CD4-positive, alpha-beta T cell treated with Interleukin-15 for 1 hour (primary cell): ENCODE data around the gene SNRPD3.

ENCODE experiments used
- DNase-seq: peaks from one replicate; pipeline ENCODE4 v3.0.0-alpha.2; 2020

SNRPD3 gene

DNA sequence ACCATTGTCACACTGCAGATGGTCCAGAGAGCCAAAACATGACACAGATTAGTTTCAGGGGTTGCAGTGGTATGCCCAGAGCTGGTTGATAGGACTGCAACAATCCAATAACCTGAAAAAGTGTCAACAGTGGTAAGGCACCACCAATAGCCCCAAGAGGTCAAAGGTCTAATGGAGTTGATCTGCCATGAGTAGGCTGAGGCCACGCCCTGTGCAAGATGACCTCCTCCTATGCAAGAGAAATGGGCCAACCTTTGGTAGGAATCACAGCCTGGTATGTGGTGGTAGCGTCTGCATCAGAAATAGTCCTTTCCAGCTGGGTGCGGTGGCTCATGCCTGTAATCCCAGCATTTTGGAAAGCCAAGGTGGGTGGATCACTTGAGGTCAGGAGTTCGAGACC lies 20.5 kb upstream of the SNRPD3 start:
- no peak for DNase-seq

DNA sequence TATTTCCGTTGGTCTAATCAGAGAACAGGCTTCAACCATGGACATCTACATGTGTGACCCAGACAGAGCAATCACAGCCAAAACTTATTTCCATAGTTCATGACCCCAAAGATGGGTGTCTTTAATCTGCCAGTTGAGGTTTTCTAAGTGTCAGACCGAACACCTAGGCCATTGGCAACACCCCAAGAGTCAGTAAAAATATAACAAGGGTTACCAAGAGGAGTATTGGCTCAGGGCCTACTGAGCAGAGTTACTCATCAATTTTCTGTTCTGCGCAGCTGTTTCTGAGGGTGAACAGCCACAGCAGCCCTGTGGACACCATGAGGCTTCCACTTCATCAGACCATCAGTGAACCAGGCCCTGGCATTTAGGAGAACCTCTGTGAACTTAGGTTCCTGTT lies 19.7 kb upstream of the SNRPD3 start:
- DNase-seq: no peak

DNA sequence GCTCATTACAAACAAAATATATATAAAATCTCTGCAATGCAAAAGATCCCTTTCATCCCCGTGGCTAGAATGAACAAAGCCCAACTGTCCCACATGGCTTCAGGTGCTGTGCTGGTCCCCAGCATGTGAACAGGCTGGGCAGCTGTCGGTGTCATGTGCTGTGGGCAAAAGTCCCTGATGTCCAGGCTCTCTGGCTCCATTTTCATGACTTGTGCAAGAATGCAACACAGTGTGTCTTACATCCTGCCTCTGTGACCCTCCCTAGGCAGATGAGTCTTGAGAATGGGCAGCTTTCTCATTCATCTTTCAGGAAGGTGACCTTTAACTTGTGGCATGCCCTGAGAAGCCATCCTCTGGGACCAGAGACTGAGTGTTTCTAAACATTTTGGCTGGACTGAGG lies 15.3 kb upstream of the SNRPD3 start:
- no peak for DNase-seq

DNA sequence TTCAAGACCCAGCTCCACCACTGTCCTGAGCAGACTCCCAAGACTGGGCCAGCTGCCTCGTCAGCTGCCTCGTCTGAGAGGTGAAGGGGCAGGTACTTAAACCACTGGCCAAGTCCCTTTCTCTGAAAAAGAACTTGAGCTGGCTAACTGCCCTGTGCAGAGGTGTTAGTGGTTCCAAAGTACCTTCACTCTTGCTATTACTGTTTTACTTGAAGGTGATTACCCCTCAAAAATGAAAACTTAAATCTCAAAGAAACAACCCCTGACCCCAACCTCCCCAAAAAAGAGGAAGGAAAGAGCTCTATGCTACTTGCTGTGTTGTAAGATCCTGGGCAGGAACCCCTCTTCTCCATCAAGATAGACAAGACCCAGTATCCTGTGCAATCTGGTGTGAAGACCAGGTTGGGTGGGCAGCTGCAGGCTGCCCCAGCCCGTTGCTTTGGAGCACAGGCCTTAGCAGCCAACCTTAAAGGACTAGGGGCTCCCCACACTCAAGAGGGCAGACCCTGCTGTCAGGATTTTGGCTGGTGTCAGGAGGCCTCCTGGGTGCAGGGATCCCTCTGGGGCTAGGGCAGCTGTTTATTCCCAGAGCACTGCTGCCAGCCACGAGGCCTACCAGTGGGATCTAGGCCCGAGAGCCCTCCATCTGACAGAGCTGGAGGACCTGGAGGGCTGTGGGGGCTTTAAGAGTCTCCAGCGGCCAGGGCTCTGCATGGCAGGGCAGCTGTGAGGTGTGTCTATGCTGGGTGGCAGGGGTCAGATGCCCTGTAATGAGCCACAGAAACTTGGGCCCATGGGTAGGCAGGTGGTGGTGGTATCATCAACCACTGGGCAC lies 13.9 kb upstream of the SNRPD3 start:
- no peak for DNase-seq

DNA sequence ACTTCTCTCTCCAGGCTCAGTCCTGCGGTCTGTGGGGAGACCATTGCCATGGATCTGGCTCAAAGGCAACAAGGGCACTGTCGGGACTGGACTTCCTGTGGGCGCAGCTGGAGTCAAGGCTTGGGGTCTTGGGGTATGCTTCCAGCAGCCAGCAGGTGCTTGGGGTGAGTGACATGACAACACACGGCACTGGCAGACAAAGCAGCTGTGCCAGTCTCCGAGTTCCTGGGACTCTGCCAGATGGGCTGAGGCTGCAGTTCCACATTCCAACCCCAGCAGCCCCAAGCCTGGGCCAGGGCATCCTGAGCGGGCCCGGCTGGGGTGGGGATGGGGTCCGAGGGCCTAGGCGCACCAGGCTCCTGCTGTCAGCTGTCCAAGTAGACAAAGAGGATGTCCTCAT lies 13.2 kb upstream of the SNRPD3 start:
- DNase-seq: no peak

DNA sequence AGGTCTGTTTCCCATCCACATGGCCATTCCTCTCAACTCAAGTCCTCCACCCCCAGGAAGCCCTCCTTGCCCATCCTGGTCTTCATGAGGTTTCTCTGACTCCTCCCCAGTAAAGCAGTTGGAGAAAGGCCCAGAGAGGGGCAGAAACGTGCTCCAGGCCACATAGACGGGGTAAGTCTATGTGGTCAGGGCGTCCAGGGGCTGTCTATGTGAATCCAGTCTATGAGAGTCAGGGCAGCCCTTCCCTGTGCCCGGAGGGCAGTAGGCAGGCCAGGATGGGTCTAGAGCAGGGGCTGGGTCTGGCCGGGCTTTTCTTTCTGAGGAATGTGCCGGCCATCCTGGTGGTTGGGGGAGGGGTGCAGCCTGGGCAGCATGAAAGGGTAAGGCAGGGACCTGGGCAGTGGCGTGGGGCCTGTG lies 12.6 kb upstream of the SNRPD3 start:
- no peak for DNase-seq

DNA sequence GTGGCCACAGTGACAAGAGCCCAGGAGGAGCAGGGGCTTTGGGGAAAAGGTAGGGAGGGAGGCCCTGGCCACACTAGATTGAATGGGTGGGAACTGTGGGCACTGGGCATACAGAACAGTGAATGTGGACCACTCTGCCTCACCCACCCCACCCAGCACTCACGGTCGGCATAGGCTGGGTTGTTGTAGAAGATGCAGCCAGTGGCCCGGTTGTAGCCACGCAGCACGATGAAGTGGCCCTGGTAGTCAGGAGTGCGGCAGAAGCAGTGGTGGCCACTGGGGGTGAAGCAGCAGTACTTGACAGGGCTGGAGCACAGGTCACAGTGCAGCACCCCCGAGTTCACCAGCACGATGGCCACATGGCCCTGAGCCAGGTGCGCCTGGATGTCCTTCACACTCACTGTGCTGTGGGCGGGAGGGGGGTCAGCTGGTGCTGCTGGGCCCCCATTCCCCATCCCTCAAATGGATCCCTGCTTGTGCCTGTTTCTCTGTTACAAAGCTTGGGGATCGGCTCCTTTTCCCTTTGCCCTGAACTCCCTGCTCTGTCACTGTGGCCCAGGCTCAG lies 12.0 kb upstream of the SNRPD3 start:
- no peak for DNase-seq

DNA sequence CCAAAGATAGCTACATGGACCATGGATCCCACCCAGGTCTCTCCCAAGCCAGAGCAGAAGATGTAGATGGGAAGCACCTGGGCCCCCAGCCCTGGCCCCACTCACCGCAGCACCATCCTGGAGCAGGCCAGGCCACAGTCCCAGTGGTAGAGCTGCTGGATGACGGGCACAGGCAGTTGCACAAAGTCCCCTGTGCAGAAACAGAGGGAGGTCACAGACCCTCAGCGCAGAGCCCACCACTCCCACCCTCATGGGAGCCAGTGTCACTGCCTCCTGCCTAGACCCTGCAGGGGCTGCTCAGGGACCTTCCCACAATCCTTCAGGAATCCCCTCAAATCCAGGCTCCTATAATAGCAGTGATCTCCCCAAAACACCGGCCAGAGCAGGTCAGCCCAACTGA lies 7.0 kb upstream of the SNRPD3 start:
- no peak for DNase-seq

DNA sequence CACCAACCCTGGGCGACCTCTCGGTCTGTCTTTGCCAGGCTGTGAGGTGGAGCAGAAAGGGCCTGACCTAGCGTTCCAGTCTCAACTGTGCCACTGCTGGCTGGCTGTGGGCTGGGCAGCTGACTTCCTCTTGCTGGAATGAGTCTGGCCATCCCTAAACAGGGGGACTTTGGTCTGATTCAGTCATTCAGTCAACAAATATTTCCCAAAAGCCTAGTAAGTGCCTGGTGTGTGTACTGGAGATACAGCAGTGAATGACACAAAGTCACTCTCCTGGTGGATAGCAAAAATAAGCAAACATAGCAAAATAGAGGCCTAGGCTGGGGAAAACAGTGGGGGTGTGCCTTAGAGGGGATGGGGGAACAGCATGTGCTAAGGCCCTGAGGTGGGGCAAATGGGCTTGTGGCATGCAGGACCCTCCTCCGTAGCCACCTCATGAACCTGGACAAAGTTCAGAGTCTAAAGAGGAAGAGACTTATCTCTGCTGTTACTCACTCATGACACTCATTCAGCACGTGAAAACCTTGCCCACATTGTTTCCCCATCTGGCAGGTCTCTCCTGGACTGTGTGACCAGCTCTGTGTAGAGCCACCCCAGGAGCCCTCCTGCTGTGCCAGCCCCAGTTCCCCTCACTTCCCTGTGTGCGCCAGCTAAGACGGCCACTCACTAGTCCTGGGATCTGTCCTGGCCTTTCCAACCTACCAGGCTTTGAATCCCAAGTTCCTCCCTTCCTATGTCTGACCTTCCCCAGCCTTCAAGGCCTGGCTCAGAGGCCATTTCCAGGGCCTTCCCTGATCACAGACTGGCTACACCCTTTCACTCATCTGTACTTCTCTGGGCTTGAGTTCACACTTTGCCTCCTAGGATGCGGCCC lies 5.5 kb upstream of the SNRPD3 start:
- peak; percentile 39 for DNase-seq

DNA sequence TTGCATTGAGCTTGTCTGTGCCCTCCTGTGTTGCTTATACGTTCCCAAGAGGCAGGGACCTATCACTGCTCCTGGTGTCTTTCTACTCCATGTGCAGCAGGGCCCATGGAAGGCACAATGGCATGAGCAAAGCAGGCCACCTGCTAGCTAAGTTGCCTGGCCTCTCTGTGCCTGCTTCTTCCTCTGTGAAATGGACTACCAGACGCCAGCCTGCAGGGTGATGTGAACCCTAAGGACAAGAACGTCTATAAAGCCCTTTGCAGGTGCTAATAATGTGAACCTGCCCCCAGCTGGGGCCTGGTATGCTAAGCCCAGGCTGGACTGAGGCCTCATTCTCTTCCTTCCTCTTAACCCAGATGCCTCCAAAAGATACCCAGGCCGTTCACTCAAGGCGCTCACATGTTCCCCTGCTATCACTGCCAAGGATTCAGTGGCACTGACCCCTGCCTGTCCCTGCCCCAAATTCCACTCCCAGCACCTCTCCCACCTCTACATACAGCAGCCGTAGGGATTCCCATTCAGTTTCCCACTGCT lies 4.8 kb upstream of the SNRPD3 start:
- no peak for DNase-seq

DNA sequence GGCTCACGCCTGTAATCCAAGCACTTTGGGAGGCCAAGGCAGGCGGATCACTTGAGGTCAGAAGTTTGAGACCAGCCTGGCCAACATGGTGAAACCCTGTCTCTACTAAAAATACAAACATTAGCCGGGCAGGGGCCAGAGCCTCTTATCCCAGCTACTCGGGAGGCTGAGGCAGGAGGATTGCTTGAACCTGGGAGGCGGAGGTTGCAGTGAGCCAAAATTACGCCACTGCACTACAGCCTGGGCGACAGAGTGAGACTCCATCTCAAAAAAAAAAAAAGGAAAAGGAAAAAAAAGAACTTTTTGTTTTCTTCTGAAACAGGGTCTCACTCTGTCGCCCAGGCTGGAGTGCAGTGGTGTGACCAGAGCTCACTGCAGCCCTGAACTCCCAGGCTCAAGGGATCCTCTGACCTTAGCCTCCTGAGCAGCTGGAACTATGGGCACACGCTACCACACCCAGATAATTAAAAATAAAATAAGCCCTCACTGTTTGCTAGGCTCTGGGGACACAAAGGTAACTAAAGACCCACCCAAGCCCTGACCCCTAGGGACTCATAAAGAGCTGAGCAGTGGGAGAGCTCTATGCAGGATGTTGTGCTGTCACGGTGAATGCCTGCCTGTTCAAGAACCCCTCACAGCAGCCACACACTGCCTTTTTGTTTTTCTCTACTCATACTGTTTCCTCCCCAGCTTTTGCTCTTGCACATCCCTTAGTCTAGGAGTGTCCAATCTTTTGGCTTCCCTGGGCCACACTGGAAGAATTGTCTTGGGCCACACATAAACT lies 3.1 kb upstream of the SNRPD3 start:
- DNase-seq: peak; percentile 44

DNA sequence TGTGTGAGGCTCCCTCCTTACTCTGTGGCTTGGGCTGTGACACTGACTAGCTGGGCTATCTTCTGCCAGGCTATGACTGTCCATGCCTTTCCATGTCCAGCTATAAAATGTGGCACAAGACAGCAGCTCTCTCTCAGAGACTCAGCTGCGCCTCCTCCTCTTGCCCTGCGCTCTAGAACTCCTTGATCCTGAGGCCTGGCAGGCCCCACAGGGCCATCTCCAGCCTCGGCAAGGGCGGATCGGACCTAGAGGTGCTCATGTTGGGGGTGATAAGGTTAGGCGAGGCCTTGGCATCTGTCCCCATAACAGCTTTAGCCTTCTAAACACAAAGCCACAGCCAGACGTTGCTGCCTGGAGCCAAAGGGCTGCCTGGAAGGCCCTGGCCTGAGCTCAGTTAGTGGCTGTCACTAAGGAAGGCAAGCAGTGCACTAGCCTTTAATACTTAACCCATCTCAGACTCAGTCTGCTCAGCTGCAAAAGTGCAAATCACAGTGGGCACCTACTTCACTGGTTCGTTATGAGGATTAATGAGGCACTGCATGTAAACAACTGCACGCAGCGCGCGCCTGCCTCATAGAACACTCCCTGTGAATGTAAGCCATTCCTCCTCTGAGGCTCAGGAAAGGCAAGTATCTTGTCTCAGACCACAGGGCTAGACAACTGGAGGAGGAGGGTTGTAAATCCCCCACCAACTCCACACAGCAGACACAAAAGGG lies 2.0 kb upstream of the SNRPD3 start:
- no peak for DNase-seq

DNA sequence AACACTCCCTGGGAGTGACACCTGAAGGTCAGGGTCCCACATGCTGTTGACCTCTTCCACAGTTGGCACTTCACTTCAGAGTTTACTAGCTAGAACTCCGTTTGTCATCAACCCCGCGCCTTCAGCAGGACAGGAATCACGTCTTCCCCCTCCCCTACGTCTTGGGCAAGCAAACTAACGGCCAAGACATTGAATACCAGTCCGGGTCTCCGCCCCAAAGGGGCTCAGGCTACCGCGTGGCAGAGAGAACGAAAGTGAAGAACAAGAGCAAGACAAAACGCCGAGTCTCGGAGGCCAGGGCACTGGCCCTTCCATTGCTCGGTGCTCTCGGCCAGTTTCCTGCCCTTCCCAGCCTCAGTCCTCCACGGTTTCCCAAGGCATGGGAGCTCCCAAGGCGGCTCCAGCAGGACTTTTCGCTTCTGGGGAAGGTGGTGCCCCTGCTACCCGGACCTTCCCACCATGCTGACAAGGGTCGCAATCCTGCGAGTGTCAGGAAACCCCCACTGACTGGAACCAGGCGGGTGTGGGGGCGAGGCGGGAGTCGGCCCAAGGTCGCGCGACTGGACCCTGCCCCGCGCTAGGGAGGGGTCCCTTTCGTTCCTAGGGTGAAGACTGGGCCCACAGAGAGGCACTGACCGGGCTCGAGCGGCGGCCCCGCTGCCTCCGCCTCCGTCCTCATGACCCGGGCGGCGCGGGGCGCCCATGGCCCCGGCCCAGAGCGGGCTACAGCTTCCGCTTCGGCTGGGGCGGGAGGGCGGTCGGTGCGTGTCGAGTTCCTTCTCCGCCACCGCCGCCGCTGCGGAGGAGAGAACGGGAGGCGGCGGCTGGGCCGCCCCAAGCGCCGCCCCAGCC lies 1.3 kb upstream of the SNRPD3 start, which contains the start of gene GUCD1:
GUCD1 (minus strand) TSS at position 826 of the 852 bp plus-strand sequence; CDS start at position 679, 147 bp downstream.
- peak; percentile 27 for DNase-seq

DNA sequence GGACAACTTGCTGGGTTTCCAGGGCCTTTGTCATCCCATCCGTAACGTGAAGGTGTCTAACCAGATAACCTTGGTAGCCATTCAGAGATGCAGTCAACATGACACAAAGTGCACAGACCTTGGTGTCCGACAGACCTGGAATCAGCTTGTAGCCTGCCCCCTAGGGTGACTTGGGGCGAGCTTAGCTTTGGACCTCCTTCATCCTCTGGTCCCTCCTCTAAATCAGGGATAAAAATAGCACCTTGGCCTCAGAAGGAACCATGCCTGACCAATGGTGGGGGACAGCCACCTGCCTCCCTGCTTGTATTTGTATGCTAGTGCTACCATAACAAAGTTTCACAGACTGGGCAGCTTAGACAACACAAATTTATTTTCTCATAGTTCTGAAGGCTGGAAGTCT lies 3.7 kb downstream of the SNRPD3 start:
- no peak for DNase-seq

DNA sequence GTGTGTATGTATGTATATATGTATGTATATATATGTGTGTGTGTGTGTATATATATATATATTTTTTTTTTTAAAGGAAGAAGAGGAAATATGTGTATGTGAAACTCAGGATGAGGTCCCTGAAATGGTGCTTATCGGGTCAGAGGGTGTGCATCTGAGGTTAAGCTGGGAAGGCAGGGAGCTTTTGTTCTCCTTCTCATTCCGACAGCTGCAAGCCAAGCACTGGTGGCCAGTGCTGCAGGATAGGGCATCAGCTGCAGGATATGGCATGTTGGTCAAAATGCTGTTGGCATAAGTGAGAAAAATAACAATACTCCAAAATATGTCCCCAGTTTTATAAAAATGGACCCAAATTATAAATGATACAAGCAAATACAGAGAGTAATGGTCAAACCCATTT lies 7.4 kb downstream of the SNRPD3 start:
- DNase-seq: no peak

DNA sequence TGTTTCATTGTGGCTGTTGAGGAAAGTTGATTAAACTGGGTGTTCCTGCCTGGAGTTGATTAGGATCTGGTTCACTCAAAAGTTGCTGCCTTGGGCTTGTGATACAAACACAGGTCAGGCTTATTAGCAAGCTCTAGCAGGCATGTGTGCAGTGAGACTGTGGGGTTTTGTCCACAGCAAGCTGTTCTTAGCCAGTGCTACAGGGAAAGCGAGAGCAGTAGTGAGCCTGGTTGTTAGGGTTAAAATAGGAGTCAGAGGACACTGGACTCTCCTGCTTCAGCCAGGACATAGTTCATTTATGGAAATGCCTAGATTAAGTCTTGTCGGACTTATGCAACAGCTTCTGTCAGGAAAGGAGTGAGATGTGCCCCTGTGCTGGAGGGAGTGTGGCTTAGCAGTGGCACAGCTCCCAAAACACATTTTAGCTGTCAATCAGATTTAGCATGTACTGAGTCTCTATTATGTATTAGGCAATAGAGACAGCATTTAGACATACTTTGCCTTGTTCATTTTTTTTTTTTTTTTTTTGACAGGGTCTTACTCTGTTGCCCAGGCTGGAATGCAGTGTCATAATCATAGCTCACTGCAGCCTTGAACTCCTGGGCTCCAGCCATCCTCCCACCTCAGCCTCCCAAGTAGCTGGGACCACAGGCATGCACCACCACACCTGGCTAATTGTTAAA lies 8.7 kb downstream of the SNRPD3 start:
- no peak for DNase-seq

DNA sequence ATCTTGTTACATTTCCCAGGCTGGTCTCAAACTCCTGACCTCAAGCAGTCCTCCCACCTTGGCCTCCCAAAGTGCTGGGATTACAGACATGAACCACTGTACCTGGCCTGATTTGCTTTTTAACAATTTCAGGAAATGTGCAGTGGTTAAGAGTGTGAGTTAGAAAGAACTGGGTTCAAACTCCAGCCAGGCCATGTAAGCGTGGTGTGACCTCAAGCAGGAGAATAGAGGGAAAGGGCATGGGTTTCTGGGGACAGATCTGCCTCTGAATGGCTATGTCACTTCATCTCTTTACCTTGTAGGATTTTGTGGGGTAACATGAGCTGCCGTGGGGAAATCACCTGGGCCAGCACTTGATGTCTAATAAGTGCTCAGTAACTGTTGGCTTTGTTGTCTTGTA lies 9.3 kb downstream of the SNRPD3 start:
- no peak for DNase-seq

DNA sequence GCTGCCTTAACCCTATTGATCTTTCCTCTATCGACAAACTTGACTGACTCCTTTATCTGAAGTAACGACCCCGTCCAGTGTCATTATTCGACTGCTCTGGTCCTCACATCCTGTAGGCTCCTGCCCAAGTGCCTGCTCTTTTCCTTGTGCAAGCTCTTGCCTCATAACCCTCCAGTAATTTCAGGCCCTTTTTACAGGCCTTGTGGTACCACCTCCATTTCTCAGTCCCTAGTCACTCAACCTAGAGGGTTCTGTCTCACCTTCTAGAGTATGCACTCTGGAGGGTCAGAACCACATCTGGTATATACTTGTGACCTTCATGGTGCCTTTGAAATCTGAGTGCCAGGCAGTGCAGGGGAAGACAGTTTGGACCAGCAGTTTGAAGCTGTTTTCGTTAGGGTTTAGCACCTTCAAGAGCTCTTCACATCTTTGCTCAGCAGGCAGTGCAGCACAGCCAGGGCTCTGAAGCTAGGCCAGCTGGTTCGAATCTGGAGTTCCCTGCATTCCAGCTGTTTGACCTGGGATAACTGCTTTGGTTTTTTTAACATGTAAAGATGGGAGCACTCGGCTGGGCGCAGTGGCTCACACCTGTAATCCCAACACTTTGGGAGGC lies 11.2 kb downstream of the SNRPD3 start:
- DNase-seq: no peak

DNA sequence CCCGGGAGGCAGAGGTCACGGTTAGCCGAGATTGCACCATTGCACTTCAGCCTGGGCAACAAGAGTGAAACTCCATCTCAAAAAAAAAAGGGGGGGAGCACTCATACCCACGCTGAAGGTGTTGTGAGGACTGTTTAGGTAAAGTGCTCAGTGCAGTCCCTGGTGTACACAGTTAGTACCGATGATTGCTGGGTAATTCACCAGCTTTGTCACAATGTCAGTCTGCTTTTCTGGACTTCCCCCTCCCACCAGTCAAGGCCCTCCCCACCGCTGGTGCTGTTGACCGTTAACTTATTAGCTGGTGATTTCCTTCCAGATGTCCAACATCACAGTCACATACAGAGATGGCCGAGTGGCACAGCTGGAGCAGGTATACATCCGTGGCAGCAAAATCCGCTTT lies 11.9 kb downstream of the SNRPD3 start:
- no peak for DNase-seq

DNA sequence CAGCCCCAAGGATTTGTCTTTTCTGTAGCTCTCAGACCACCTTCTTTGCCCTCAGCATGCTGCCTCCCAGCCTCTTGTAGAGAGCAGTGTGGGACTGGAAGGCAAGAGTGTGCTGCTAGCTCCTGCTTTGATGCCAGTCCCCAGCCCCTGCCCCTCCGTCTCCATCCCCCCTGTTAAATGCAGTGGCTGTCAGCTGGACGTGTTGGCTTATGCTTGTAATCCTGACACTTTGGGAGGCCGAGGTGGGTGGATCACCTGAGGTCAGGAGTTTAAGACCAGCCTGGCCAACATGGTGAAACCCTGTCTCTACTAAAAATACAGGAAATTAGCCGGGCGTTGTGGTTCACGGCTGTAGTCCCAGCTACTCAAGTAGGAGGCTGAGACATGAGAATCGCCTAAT lies 15.5 kb downstream of the SNRPD3 start:
- DNase-seq: no peak
